CD14-positive monocyte (primary cell): ENCODE measurements around the gene ZAR1L. TPM values are rescaled to one million over a fixed set of nuclear protein-coding genes. Genes with fewer than 3 reads are reported as not detected.

Experiments used
- DNase-seq, 3 donors: peaks; one replicate each; pipeline ENCODE4 v3.0.0-alpha.2; 2011 to 2022
- H2AFZ ChIP-seq: 2 replicates; pipeline ENCODE4 v1.6.0; 2012; ENCODE audit warnings: mild to moderate bottlenecking, low read depth, low read length, inconsistent platforms; ENCODE audit not compliant: insufficient read depth, poor library complexity, severe bottlenecking
- H3K27ac ChIP-seq, 2 donors: 1 replicate in 1 of 2; 2 replicates in 1 of 2; pipeline ENCODE4 v1.5.1; 2012 to 2013; ENCODE audit warnings: low read length in 2 of 2, control low read depth in 1 of 2, inconsistent platforms in 1 of 2, low read depth in 1 of 2, mild to moderate bottlenecking in 1 of 2
- H3K27me3 ChIP-seq, 2 donors: one replicate each; pipeline versions ENCODE4 v1.6.0 to v1.6.1; 2011 to 2013; ENCODE audit warnings: low read length in 2 of 2; ENCODE audit not compliant: control insufficient read depth in 2 of 2, insufficient read depth in 2 of 2
- H3K36me3 ChIP-seq, 2 donors: replicated peaks in 1 of 2; 1 replicate in 1 of 2; 2 replicates in 1 of 2; pipeline versions ENCODE4 v1.5.1 to v1.6.1; 2012 to 2013; ENCODE audit warnings: low read length in 2 of 2, control low read depth in 1 of 2, inconsistent platforms in 1 of 2, mild to moderate bottlenecking in 1 of 2; ENCODE audit not compliant: insufficient read depth in 2 of 2, control insufficient read depth in 1 of 2
- H3K4me1 ChIP-seq, 2 donors: 1 replicate in 1 of 2; 2 replicates in 1 of 2; pipeline versions ENCODE4 v1.5.1 to v1.6.1; 2012 to 2013; ENCODE audit warnings: low read length in 2 of 2, control low read depth in 1 of 2, inconsistent platforms in 1 of 2, mild to moderate bottlenecking in 1 of 2, moderate library complexity in 1 of 2; ENCODE audit not compliant: insufficient read depth in 2 of 2, control insufficient read depth in 1 of 2
- H3K4me2 ChIP-seq: replicated peaks from 2 replicates; pipeline ENCODE3; 2012; ENCODE audit warnings: low read length, moderate library complexity, mild to moderate bottlenecking; ENCODE audit not compliant: poor library complexity, severe bottlenecking; ENCODE audit errors: extremely low read depth
- H3K4me3 ChIP-seq, 3 experiments: fragments of 200-600 bp in 1 of 3; sonication (generic) in 1 of 3; replicated peaks in 1 of 3; 1 replicate in 2 of 3; 2 replicates in 1 of 3; pipeline ENCODE4 v1.5.1; 2011 to 2013; ENCODE audit warnings: low read length in 3 of 3, mild to moderate bottlenecking in 3 of 3, control low read depth in 2 of 3, low read depth in 2 of 3, inconsistent platforms in 1 of 3, moderate library complexity in 1 of 3
- H3K79me2 ChIP-seq: 2 replicates; pipeline ENCODE4 v1.6.0; 2012; ENCODE audit warnings: mild to moderate bottlenecking, control low read depth, inconsistent platforms, low read length, moderate library complexity; ENCODE audit not compliant: insufficient read depth
- H3K9ac ChIP-seq: 2 replicates; pipeline ENCODE4 v1.6.0; 2017; ENCODE audit warnings: low read length, mild to moderate bottlenecking; ENCODE audit not compliant: insufficient read depth, poor library complexity, severe bottlenecking
- H3K9me3 ChIP-seq, 2 donors: replicated peaks in 1 of 2; 1 replicate in 1 of 2; 2 replicates in 1 of 2; pipeline versions ENCODE4 v1.5.1 to v1.6.1; 2012 to 2013; ENCODE audit warnings: low read length in 2 of 2, control low read depth in 1 of 2; ENCODE audit not compliant: control insufficient read depth in 1 of 2, insufficient read depth in 1 of 2
- H4K20me1 ChIP-seq: 2 replicates; pipeline ENCODE4 v1.6.0; 2012; ENCODE audit warnings: mild to moderate bottlenecking, low read length, control low read depth, moderate library complexity; ENCODE audit not compliant: insufficient read depth
- H3K27ac Mint-ChIP-seq, 7 donors: one replicate each; pipeline ENCODE4 v1.8.0; 2020; ENCODE audit warnings: mild to moderate bottlenecking in 7 of 7, mixed read lengths in 7 of 7, moderate library complexity in 6 of 7, inconsistent platforms in 2 of 7
- H3K27me3 Mint-ChIP-seq, 3 donors: one replicate each; pipeline ENCODE4 v1.8.0; 2021 to 2022; ENCODE audit warnings: low read depth in 3 of 3, mild to moderate bottlenecking in 3 of 3, mixed read lengths in 3 of 3, moderate library complexity in 3 of 3, inconsistent platforms in 1 of 3
- H3K36me3 Mint-ChIP-seq, 2 donors: one replicate each; pipeline ENCODE4 v1.8.0; 2020; ENCODE audit warnings: mixed read lengths in 2 of 2, inconsistent platforms in 1 of 2, mild to moderate bottlenecking in 1 of 2
- H3K4me1 Mint-ChIP-seq: one replicate; pipeline ENCODE4 v1.8.0; 2020; ENCODE audit warnings: mild to moderate bottlenecking, mixed read lengths
- H3K4me3 Mint-ChIP-seq, 2 donors: one replicate each; pipeline ENCODE4 v1.8.0; 2020; ENCODE audit warnings: mild to moderate bottlenecking in 2 of 2, mixed read lengths in 2 of 2, moderate library complexity in 1 of 2
- H3K9me3 Mint-ChIP-seq, 7 donors: one replicate each; pipeline ENCODE4 v1.8.0; 2020 to 2022; ENCODE audit warnings: mixed read lengths in 7 of 7, mild to moderate bottlenecking in 6 of 7, moderate library complexity in 6 of 7, inconsistent platforms in 2 of 7
- WGBS: methylation state at CpG from one replicate; pipeline ENCODE4 v1.1.5; 2013; ENCODE audit warnings: missing lambda C conversion rate; ENCODE audit not compliant: insufficient coverage; 5-methylcytosine and 5-hydroxymethylcytosine counted together
- intact Hi-C, 2 donors: fragments of 100-400 bp; cut with micrococcal nuclease; formaldehyde crosslinking; loops; one replicate each; pipeline versions ENCODE4 v1.15.0 to v1.15.1; 2023
- polyA plus RNA-seq, 3 donors: library from polyadenylated mRNA; depleted of rRNA in 1 of 3; unstranded in 2 of 3; stranded (reverse) in 1 of 3; fragments of 300-500 nt in 2 of 3; fragments of >200 nt in 1 of 3; fragmentation: Illumina TruSeq in 2 of 3; gene quantifications; 1 replicate in 2 of 3; 2 replicates in 1 of 3; pipeline ENCODE4 v1.2.3, GENCODE V29; 2012 to 2021
- TF ChIP-seq, protein P1 (sequence below): fragments of 200-600 bp; IDR thresholded peaks from one replicate; pipeline ENCODE4 v1.8.0; 2022; ENCODE audit warnings: antibody characterized with exemption, mild to moderate bottlenecking

Gene ZAR1L
- polyA plus RNA-seq, 3 donors = not detected

DNA sequence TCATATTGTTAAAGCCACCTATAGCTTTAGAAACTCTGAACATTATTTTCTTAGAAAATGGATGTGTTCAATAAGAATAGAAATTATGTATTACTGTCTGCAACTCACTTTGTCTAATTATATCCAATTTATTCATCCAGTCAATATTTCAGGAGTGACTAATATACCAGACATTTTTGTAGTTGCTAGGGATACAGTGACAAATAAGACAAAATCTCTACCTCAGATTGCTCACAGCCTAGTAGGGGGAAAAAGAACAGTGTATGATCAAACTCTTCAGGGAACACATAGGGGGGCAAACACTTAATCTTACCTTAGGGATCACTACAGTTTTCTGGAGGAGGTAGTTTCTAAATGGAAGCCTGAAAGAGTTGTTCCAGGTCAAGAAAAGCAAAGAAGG, 8.7 kb upstream of the ZAR1L start:
- H3K4me2 ChIP-seq = no peak overlapping the region
- TF ChIP-seq, protein P1, sequence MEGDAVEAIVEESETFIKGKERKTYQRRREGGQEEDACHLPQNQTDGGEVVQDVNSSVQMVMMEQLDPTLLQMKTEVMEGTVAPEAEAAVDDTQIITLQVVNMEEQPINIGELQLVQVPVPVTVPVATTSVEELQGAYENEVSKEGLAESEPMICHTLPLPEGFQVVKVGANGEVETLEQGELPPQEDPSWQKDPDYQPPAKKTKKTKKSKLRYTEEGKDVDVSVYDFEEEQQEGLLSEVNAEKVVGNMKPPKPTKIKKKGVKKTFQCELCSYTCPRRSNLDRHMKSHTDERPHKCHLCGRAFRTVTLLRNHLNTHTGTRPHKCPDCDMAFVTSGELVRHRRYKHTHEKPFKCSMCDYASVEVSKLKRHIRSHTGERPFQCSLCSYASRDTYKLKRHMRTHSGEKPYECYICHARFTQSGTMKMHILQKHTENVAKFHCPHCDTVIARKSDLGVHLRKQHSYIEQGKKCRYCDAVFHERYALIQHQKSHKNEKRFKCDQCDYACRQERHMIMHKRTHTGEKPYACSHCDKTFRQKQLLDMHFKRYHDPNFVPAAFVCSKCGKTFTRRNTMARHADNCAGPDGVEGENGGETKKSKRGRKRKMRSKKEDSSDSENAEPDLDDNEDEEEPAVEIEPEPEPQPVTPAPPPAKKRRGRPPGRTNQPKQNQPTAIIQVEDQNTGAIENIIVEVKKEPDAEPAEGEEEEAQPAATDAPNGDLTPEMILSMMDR = no peak

DNA sequence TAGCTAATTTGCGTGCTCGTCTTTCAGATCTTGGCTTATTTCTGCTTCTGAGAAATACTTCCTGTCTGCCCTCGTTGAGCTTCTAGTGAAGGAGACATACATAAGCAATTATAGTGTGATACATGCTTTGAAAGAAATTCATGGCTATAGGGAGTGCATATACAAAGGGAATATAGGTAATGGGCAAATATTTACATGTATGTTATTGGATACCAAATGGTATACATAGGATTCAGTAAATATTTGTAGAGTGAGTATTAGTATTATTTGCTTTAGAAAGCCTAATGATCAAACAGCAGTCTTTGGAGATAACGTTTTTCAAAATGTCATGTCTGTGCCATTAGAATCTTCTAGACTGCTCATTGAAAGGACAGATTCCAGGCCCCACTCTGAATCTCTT, 5.4 kb upstream of the ZAR1L start:
- peaks cover 0 to 40% of the 10 kb centered on the region in 2 donors for H3K36me3 ChIP-seq
- peak overlapping the region in 1 of 2 donors; percentile 28 for H3K27ac ChIP-seq
- no peak overlapping the region for H3K9ac ChIP-seq
- Mint-ChIP-seq H3K4me3 (no peak overlapping the region), H3K27me3 (peaks cover 0 to 1% (median 0%) of the 10 kb centered on the region in 3 donors), H3K9me3 (peaks cover 0 to 1% (median 0%) of the 10 kb centered on the region in 7 donors), H3K4me1 (peaks cover 20% of the 10 kb centered on the region), H3K27ac (peak overlapping the region in 2 of 7 donors; percentile 16 to 33), H3K36me3 (peaks cover 18 to 22% of the 10 kb centered on the region in 2 donors)
- peak overlapping the region; percentile 3 for H2AFZ ChIP-seq
- H3K4me3 ChIP-seq = no peak overlapping the region
- intact Hi-C loops = no loop called here
- H3K79me2 ChIP-seq = peaks cover 70% of the 10 kb centered on the region
- H3K4me2 ChIP-seq = no peak overlapping the region
- no peaks in the 10 kb centered on the region for H3K9me3 ChIP-seq
- TF ChIP-seq, protein P1 = no peak
- WGBS = 56% methylated on average over 4 of the region's 4 CpGs
- H3K4me1 ChIP-seq = peaks cover 26 to 28% of the 10 kb centered on the region in 2 donors
- no peak for DNase-seq
- H4K20me1 ChIP-seq = no peaks in the 10 kb centered on the region
- no peaks in the 10 kb centered on the region for H3K27me3 ChIP-seq

More for the DNA sequence above, 8.7 kb upstream of the ZAR1L start:
- no peaks in the 10 kb centered on the region for H4K20me1 ChIP-seq
- Mint-ChIP-seq H3K36me3 (peaks cover 24 to 39% of the 10 kb centered on the region in 2 donors), H3K27ac (peak overlapping the region in 2 of 7 donors; percentile 11 to 76), H3K4me3 (no peak overlapping the region), H3K4me1 (peaks cover 5% of the 10 kb centered on the region), H3K9me3 (no peaks in the 10 kb centered on the region), H3K27me3 (no peaks in the 10 kb centered on the region)
- intact Hi-C loops = no loop called here
- no peak for DNase-seq
- H2AFZ ChIP-seq = peak overlapping the region; percentile 17
- no peaks in the 10 kb centered on the region for H3K9me3 ChIP-seq
- H3K79me2 ChIP-seq = peaks cover 46% of the 10 kb centered on the region
- H3K36me3 ChIP-seq = peaks cover 2 to 65% of the 10 kb centered on the region in 2 donors
- H3K27ac ChIP-seq = no peak overlapping the region
- H3K9ac ChIP-seq = no peak overlapping the region
- no peak overlapping the region for H3K4me3 ChIP-seq
- no peaks in the 10 kb centered on the region for H3K27me3 ChIP-seq
- no peaks in the 10 kb centered on the region for H3K4me1 ChIP-seq
